ENCODE measurements around the gene OXSR1. TPM values are rescaled to one million over a fixed set of nuclear protein-coding genes. Genes with fewer than 3 reads are reported as not detected.

The OXSR1 gene
- total RNA-seq, 2 donors from 2014 or later: 21.2 to 32.7 TPM

GRCh38 chr3:38270606-38271005, 105.3 kb downstream of the OXSR1 start:
- no peak overlapping the region for H3K27ac ChIP-seq
- no peak overlapping the region for H3K4me3 ChIP-seq
- no peaks in the 10 kb centered on the region for H3K9me3 ChIP-seq
- WGBS: 90% methylated on average over 3 of the region's 3 CpGs
- intact Hi-C loops (cut with DNase I): no loop called here
- no peaks in the 10 kb centered on the region for H3K4me1 ChIP-seq (replicated peaks)
- TF ChIP-seq POLR2A (IDR thresholded peaks at IDR 0.05): no peak
- TF ChIP-seq CTCF (IDR thresholded peaks at IDR 0.05): no peak
- no peak for TF ChIP-seq POLR2AphosphoS5 (IDR thresholded peaks at IDR 0.05)
- DNase-seq (ENCODE audit: low spot score): no peak
- H3K27me3 ChIP-seq (replicated peaks; ENCODE audit: insufficient read depth): no peaks in the 10 kb centered on the region
- no peaks in the 10 kb centered on the region for H3K36me3 ChIP-seq

DNA sequence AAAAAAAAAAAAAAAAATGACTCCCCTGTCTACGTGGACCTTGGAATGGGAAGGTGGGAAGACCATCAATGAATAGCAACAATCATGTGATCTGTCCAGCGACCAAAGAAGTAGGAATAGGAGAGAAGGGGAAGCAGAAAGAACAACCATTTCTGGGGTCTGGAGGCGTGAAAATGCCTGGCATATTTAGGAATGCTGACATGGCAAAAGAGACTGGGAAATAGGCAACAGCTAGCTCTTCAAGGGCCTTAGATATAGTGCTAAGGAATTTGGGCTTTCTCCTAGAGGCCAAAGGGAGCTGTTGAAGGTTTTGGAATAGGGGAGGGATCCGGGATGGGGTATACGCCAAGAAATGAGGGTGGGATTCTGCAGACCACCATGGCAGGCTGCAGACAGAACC, 106.2 kb downstream of the OXSR1 start:
- H3K9me3 ChIP-seq: no peaks in the 10 kb centered on the region
- TF ChIP-seq POLR2AphosphoS5 (IDR thresholded peaks at IDR 0.05): no peak
- no peak for TF ChIP-seq CTCF (IDR thresholded peaks at IDR 0.05)
- TF ChIP-seq POLR2A (IDR thresholded peaks at IDR 0.05): no peak
- H3K27ac ChIP-seq: no peak overlapping the region
- 98% methylated on average over 5 of the region's 5 CpGs for WGBS
- intact Hi-C loops (cut with DNase I): no loop called here
- H3K4me1 ChIP-seq (replicated peaks): no peaks in the 10 kb centered on the region
- no peak overlapping the region for H3K4me3 ChIP-seq
- no peaks in the 10 kb centered on the region for H3K27me3 ChIP-seq (replicated peaks; ENCODE audit: insufficient read depth)
- no peak for DNase-seq (ENCODE audit: low spot score)
- H3K36me3 ChIP-seq: no peaks in the 10 kb centered on the region

DNA sequence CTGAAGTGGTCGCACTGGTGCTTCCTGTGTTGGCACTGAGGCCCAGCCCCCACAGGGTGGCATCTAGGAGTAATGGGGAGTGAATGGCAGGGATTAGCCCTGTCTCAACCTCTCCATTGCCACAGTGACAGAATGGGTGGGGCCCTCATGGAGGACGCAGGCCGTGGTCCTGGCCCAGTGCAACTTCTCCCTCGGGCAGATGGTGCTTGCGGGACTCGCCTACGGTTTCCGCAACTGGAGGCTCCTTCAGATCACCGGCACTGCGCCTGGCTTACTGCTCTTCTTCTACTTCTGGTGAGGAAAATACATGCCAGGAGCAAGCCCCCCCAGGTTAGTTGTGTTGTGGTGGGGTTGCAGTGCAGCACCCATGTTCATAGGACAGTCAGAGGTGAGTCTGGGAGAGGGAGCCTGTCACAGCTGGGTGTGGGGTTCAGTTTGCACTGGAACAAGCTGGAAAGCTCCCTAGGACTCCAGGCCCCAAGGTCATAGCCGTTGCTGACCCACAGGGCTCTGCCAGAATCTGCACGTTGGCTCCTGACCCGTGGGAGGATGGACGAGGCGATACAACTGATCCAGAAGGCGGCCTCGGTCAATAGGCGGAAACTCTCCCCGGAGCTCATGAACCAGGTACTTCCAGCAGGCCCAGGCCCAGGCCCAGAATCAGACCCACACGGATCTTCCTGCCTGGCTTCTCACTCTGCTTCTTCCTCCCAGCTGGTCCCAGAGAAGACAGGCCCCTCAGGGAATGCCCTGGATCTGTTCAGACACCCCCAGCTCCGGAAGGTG, 109.7 kb downstream of the OXSR1 start:
- Histone ChIP-seq H3K9me3 (no peaks in the 10 kb centered on the region), H3K4me3 (no peak overlapping the region), H3K4me1 (replicated peaks) (no peaks in the 10 kb centered on the region), H3K27ac (no peak overlapping the region), H3K27me3 (replicated peaks; ENCODE audit: insufficient read depth) (no peaks in the 10 kb centered on the region), H3K36me3 (no peaks in the 10 kb centered on the region)
- WGBS: 96% methylated on average over 21 of the region's 21 CpGs
- intact Hi-C loops (cut with DNase I): no loop called here
- no peak for DNase-seq (ENCODE audit: low spot score)
- no peak for TF ChIP-seq POLR2AphosphoS5 (IDR thresholded peaks at IDR 0.05)
- TF ChIP-seq POLR2A (IDR thresholded peaks at IDR 0.05): no peak
- no peak for TF ChIP-seq CTCF (IDR thresholded peaks at IDR 0.05)

- Histone ChIP-seq H3K4me3 (no peak overlapping the region), H3K27ac (no peak overlapping the region), H3K36me3 (no peaks in the 10 kb centered on the region), H3K9me3 (no peaks in the 10 kb centered on the region), H3K27me3 (replicated peaks; ENCODE audit: insufficient read depth) (no peaks in the 10 kb centered on the region), H3K4me1 (replicated peaks) (no peaks in the 10 kb centered on the region)
- no peak for DNase-seq (ENCODE audit: low spot score)
- 98% methylated on average over 8 of the region's 8 CpGs for WGBS
- TF ChIP-seq CTCF (IDR thresholded peaks at IDR 0.05): no peak
- TF ChIP-seq POLR2AphosphoS5 (IDR thresholded peaks at IDR 0.05): no peak
- no peak for TF ChIP-seq POLR2A (IDR thresholded peaks at IDR 0.05)
- intact Hi-C loops (cut with DNase I): no loop called here
Observed at GRCh38 chr3:38275658-38276057, 110.3 kb downstream of the OXSR1 start.
